Parathyroid adenoma (tissue), 2 donors: ENCODE data around the gene TAOK3.
"Not testable (repeated sequence)": the region's sequence is repeated elsewhere in the genome, so short reads cannot be mapped to it uniquely, and the experiment has no call there.

Experiments
- H2AFZ ChIP-seq: fragments of 300-600 bp; sonication (generic); one replicate; pipeline ENCODE4 v1.7.0; 2017; ENCODE audit warnings: antibody characterized with exemption, mild to moderate bottlenecking
- H3K27ac ChIP-seq: fragments of 300-600 bp; sonication (generic); one replicate; pipeline ENCODE4 v1.7.0; 2017
- H3K27me3 ChIP-seq: fragments of 300-600 bp; sonication (generic); one replicate; pipeline ENCODE4 v1.7.0; 2017; ENCODE audit warnings: low read length; ENCODE audit not compliant: control insufficient read depth, insufficient read depth
- H3K36me3 ChIP-seq: fragments of 300-600 bp; sonication (generic); one replicate; pipeline ENCODE4 v1.7.0; 2017; ENCODE audit warnings: low read length; ENCODE audit not compliant: control insufficient read depth, insufficient read depth
- H3K4me1 ChIP-seq: fragments of 300-600 bp; sonication (generic); one replicate; pipeline ENCODE4 v1.7.0; 2017; ENCODE audit warnings: control low read depth
- H3K4me2 ChIP-seq: fragments of 300-600 bp; sonication (generic); one replicate; pipeline ENCODE4 v1.7.0; 2017; ENCODE audit warnings: low read length
- H3K4me3 ChIP-seq: fragments of 300-600 bp; sonication (generic); one replicate; pipeline ENCODE4 v1.7.0; 2017; ENCODE audit warnings: low read depth, low read length
- H3K79me2 ChIP-seq: fragments of 300-600 bp; sonication (generic); one replicate; pipeline ENCODE4 v1.7.0; 2017; ENCODE audit warnings: control low read depth
- H3K9ac ChIP-seq: fragments of 300-600 bp; sonication (generic); one replicate; pipeline ENCODE4 v1.7.0; 2017; ENCODE audit warnings: mild to moderate bottlenecking
- H3K9me3 ChIP-seq: fragments of 300-600 bp; sonication (generic); one replicate; pipeline ENCODE4 v1.7.0; 2017; ENCODE audit warnings: low read length; ENCODE audit not compliant: control insufficient read depth
- TF ChIP-seq, protein P1 (sequence below): fragments of 300-600 bp; sonication (generic); IDR thresholded peaks from one replicate; pipeline ENCODE4 v1.7.0; 2017; ENCODE audit warnings: antibody characterized with exemption, mild to moderate bottlenecking
- donor health status: primary hyperparathyroidism.

The TAOK3 gene

GRCh38 chr12:118317729-118318128 is 55.0 kb downstream of the TAOK3 start:
- Histone ChIP-seq H3K4me3 (no peak overlapping the region), H2AFZ (no peak overlapping the region), H3K9ac (no peak overlapping the region), H3K27me3 (no peaks in the 10 kb centered on the region), H3K9me3 (no peaks in the 10 kb centered on the region), H3K79me2 (peaks cover 2% of the 10 kb centered on the region), H3K4me2 (no peak overlapping the region), H3K27ac (no peak overlapping the region), H3K36me3 (no peaks in the 10 kb centered on the region), H3K4me1 (no peaks in the 10 kb centered on the region)
- TF ChIP-seq, protein P1, sequence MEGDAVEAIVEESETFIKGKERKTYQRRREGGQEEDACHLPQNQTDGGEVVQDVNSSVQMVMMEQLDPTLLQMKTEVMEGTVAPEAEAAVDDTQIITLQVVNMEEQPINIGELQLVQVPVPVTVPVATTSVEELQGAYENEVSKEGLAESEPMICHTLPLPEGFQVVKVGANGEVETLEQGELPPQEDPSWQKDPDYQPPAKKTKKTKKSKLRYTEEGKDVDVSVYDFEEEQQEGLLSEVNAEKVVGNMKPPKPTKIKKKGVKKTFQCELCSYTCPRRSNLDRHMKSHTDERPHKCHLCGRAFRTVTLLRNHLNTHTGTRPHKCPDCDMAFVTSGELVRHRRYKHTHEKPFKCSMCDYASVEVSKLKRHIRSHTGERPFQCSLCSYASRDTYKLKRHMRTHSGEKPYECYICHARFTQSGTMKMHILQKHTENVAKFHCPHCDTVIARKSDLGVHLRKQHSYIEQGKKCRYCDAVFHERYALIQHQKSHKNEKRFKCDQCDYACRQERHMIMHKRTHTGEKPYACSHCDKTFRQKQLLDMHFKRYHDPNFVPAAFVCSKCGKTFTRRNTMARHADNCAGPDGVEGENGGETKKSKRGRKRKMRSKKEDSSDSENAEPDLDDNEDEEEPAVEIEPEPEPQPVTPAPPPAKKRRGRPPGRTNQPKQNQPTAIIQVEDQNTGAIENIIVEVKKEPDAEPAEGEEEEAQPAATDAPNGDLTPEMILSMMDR, result no peak

DNA sequence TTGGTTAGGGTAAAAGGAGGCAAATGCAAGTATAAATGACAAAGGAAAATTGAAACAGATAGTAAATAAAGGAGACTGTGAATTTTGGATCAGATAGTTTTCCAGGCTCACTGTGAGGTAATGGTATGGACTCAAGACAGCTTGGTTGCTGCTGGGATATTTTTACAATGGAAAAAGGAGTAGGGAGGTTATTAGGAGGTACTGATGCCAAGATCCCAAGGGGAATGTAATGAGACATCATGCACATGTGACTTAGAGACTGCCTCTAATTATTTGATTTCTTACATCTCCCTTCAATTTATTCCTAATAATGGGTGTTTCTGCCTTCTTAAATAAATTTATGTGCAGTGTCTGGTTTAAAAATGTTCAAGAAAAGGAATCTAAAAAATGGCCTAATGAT is 56.9 kb downstream of the TAOK3 start:
- Histone ChIP-seq H3K4me2 (no peak overlapping the region), H3K36me3 (no peaks in the 10 kb centered on the region), H2AFZ (no peak overlapping the region), H3K9me3 (no peaks in the 10 kb centered on the region), H3K4me1 (no peaks in the 10 kb centered on the region), H3K79me2 (peaks cover 2% of the 10 kb centered on the region), H3K9ac (no peak overlapping the region), H3K27ac (no peak overlapping the region), H3K4me3 (no peak overlapping the region), H3K27me3 (no peaks in the 10 kb centered on the region)
- TF ChIP-seq, protein P1, result no peak

GRCh38 chr12:118312578-118312977 is 60.1 kb downstream of the TAOK3 start:
- Histone ChIP-seq H3K36me3 (no peaks in the 10 kb centered on the region), H2AFZ (no peak overlapping the region), H3K79me2 (peaks cover 7% of the 10 kb centered on the region), H3K9ac (no peak overlapping the region), H3K4me2 (no peak overlapping the region), H3K27ac (no peak overlapping the region), H3K9me3 (no peaks in the 10 kb centered on the region), H3K27me3 (no peaks in the 10 kb centered on the region), H3K4me1 (no peaks in the 10 kb centered on the region), H3K4me3 (no peak overlapping the region)
- TF ChIP-seq, protein P1, result no peak

- no peak overlapping the region for H3K4me3 ChIP-seq
- no peaks in the 10 kb centered on the region for H3K9me3 ChIP-seq
- peaks cover 7% of the 10 kb centered on the region for H3K79me2 ChIP-seq
- no peak overlapping the region for H2AFZ ChIP-seq
- no peak overlapping the region for H3K27ac ChIP-seq
- no peaks in the 10 kb centered on the region for H3K27me3 ChIP-seq
- no peaks in the 10 kb centered on the region for H3K4me1 ChIP-seq
- no peak overlapping the region for H3K4me2 ChIP-seq
- H3K9ac ChIP-seq, result no peak overlapping the region
- TF ChIP-seq, protein P1, result no peak
- no peaks in the 10 kb centered on the region for H3K36me3 ChIP-seq
Observed at GRCh38 chr12:118311666-118312065, 61.0 kb downstream of the TAOK3 start.

GRCh38 chr12:118310320-118310719 is 62.4 kb downstream of the TAOK3 start:
- Histone ChIP-seq H3K9ac (no peak overlapping the region), H3K27ac (no peak overlapping the region), H3K79me2 (peaks cover 7% of the 10 kb centered on the region), H3K9me3 (no peaks in the 10 kb centered on the region), H3K4me2 (no peak overlapping the region), H3K4me3 (no peak overlapping the region), H3K27me3 (no peaks in the 10 kb centered on the region), H3K4me1 (no peaks in the 10 kb centered on the region), H3K36me3 (no peaks in the 10 kb centered on the region), H2AFZ (no peak overlapping the region)
- TF ChIP-seq, protein P1, result no peak

DNA sequence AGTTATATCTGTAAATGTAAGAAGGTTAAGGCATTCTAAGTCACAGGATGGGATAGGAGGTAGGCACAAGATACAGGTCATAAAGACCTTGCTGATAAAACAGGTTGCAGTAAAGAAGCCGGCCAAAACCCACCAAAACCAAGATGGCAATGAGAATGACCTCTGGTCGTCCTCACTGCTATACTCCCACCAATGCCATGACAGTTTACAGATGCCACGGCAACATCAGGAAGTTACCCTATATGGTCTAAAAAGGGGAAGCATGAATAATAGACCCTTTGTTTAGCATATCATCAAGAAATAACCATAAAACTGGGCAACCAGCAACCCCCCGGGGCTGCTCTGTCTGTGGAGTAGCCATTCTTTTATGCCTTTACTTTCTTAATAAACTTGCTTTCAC is 64.7 kb downstream of the TAOK3 start:
- not testable (repeated sequence) for H3K4me2 ChIP-seq, H3K27me3 ChIP-seq, H3K4me3 ChIP-seq, H3K4me1 ChIP-seq, H3K79me2 ChIP-seq, H3K36me3 ChIP-seq, H3K27ac ChIP-seq, H3K9me3 ChIP-seq, H2AFZ ChIP-seq, H3K9ac ChIP-seq
